Fibroblast of villous mesenchyme (primary cell): ENCODE data around the gene ISCA1. TPM values are rescaled to one million over a fixed set of nuclear protein-coding genes. Genes with fewer than 3 reads are reported as not detected.

Experiments
- DNase-seq: peaks from one replicate; pipeline ENCODE4 v3.0.0-alpha.2; 2010; ENCODE audit warnings: low read depth
- H3K4me3 ChIP-seq: 2 replicates; pipeline ENCODE4 v1.5.1; 2011; ENCODE audit warnings: low read depth, mild to moderate bottlenecking, low read length
- total RNA-seq: library from RNA; depleted of rRNA; stranded (reverse); fragments of >200 nt; gene quantifications from 2 replicates; pipeline ENCODE4 v1.2.3, GENCODE V29; 2012
- TF ChIP-seq, protein P1 (sequence below): IDR thresholded peaks from 2 replicates; pipeline ENCODE4 v1.5.1; 2012; ENCODE audit warnings: low read depth, mild to moderate bottlenecking, low read length; ENCODE audit not compliant: insufficient read depth

The ISCA1 gene
- total RNA-seq, 1 donor: 45.3 TPM

- TF ChIP-seq, protein P1, sequence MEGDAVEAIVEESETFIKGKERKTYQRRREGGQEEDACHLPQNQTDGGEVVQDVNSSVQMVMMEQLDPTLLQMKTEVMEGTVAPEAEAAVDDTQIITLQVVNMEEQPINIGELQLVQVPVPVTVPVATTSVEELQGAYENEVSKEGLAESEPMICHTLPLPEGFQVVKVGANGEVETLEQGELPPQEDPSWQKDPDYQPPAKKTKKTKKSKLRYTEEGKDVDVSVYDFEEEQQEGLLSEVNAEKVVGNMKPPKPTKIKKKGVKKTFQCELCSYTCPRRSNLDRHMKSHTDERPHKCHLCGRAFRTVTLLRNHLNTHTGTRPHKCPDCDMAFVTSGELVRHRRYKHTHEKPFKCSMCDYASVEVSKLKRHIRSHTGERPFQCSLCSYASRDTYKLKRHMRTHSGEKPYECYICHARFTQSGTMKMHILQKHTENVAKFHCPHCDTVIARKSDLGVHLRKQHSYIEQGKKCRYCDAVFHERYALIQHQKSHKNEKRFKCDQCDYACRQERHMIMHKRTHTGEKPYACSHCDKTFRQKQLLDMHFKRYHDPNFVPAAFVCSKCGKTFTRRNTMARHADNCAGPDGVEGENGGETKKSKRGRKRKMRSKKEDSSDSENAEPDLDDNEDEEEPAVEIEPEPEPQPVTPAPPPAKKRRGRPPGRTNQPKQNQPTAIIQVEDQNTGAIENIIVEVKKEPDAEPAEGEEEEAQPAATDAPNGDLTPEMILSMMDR: no peak
- H3K4me3 ChIP-seq: no peak overlapping the region
- peak; percentile 17 for DNase-seq
Observed at GRCh38 chr9:86242071-86242470, 40.3 kb downstream of the ISCA1 start.

GRCh38 chr9:86241216-86241615 is 41.1 kb downstream of the ISCA1 start:
- DNase-seq: peak; percentile 47
- no peak overlapping the region for H3K4me3 ChIP-seq
- TF ChIP-seq, protein P1: no peak

- no peak for DNase-seq
- H3K4me3 ChIP-seq: no peak overlapping the region
- TF ChIP-seq, protein P1: no peak
Observed at GRCh38 chr9:86238861-86239770, 43.2 kb downstream of the ISCA1 start.

DNA sequence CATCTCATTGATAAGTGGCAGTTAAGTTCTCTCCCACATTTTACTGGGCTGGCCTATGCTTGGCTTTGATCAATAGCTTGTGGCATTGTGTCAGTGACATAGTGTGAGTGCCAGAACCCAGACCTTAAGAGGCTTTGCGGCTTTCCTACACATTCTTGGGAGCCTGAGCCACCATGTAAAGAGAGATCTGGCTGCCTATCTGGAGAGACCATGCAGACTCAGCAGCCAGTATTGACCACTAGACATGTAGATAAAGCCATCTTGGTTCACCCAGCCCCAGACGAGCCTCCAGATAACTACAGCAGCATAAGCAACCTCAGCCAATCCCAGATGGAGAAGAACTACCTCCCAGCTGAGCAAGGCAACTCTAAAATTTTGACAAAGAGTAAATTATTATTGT is 51.5 kb downstream of the ISCA1 start:
- no peak overlapping the region for H3K4me3 ChIP-seq
- TF ChIP-seq, protein P1: no peak
- no peak for DNase-seq

GRCh38 chr9:86222667-86223066 is 59.7 kb downstream of the ISCA1 start:
- H3K4me3 ChIP-seq: no peak overlapping the region
- TF ChIP-seq, protein P1: no peak
- DNase-seq: no peak

DNA sequence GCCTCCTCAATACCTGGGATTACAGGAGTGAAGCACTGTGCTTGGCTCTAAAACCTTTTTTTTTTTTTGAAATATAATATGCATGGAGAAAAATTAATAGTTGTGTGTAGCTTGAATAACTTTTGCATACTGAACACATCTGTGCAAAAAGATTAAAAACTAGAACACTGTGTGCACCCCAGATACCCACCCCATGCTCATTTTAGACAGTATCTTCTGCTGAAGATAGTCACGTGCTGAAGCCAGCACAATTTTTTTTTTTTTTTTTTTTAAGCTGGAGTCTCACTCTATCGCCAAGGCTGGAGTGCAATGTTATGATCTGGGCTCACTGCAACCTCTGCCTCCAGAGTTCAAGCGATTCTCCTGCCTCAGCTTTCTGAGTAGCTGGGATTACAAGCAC is 62.7 kb downstream of the ISCA1 start:
- TF ChIP-seq, protein P1: no peak
- DNase-seq: no peak
- H3K4me3 ChIP-seq: no peak overlapping the region
